DMS153 treated with DMSO at 0.1 percent for 48 hours (cell line): ENCODE measurements around the gene F5.
A peak's percentile ranks its signal among the peaks of the same experiment; 100 is the strongest.
"Not testable (repeated sequence)": the region's sequence is repeated elsewhere in the genome, so short reads cannot be mapped to it uniquely, and the experiment has no call there.

Experiments
- DNase-seq: peaks from one replicate; lab custom pipeline; 2025; ENCODE audit not compliant: unreplicated experiment; lab: John Stamatoyannopoulos, UW

F5 gene

GRCh38 chr1:169511316-169512005 is 74.8 kb downstream of the F5 start:
- no peak for DNase-seq

GRCh38 chr1:169510060-169510459 is 76.2 kb downstream of the F5 start:
- DNase-seq, result no peak

- DNase-seq, result peak; percentile 48
Observed at GRCh38 chr1:169509354-169509753, 76.9 kb downstream of the F5 start.

GRCh38 chr1:169508432-169509338 is 77.6 kb downstream of the F5 start:
- DNase-seq, result no peak

GRCh38 chr1:169507413-169507812 is 78.9 kb downstream of the F5 start:
- no peak for DNase-seq

GRCh38 chr1:169503601-169504000 is 82.7 kb downstream of the F5 start:
- DNase-seq, result not testable (repeated sequence)

- DNase-seq, result no peak
Observed at GRCh38 chr1:169499807-169500206, 86.5 kb downstream of the F5 start.

GRCh38 chr1:169497317-169497716 is 89.0 kb downstream of the F5 start:
- DNase-seq, result no peak

- DNase-seq, result no peak
Observed at GRCh38 chr1:169495916-169496315, 90.4 kb downstream of the F5 start.

- DNase-seq, result no peak
Observed at GRCh38 chr1:169495046-169495775, 91.1 kb downstream of the F5 start.

- no peak for DNase-seq
Observed at GRCh38 chr1:169494343-169494742, 91.9 kb downstream of the F5 start.

- DNase-seq, result no peak
Observed at GRCh38 chr1:169493251-169493650, 93.0 kb downstream of the F5 start.

GRCh38 chr1:169491845-169492281 is 94.4 kb downstream of the F5 start:
- no peak for DNase-seq

- DNase-seq, result no peak
Observed at GRCh38 chr1:169488157-169488556, 98.1 kb downstream of the F5 start.

- peak; percentile 52 for DNase-seq
Observed at GRCh38 chr1:169487561-169487960, 98.7 kb downstream of the F5 start.

- DNase-seq, result peak; percentile 59
Observed at GRCh38 chr1:169487133-169487532, 99.1 kb downstream of the F5 start.

GRCh38 chr1:169486281-169487051 is 99.8 kb downstream of the F5 start:
- peak; percentile 82 for DNase-seq

GRCh38 chr1:169485431-169486280 is 100.6 kb downstream of the F5 start, which contains the start of gene SLC19A2:
TSS of gene SLC19A2 (minus strand) at chr1:169485944. CDS start at chr1:169485766, 178 bp downstream.
- DNase-seq, result peak; percentile 100

- DNase-seq, result peak; percentile 45
Observed at GRCh38 chr1:169484683-169485430, 101.4 kb downstream of the F5 start.
